ENCODE measurements around the gene COX6B1.
"Not testable (repeated sequence)": the region's sequence is repeated elsewhere in the genome, so short reads cannot be mapped to it uniquely, and the experiment has no call there.

Gene COX6B1

DNA sequence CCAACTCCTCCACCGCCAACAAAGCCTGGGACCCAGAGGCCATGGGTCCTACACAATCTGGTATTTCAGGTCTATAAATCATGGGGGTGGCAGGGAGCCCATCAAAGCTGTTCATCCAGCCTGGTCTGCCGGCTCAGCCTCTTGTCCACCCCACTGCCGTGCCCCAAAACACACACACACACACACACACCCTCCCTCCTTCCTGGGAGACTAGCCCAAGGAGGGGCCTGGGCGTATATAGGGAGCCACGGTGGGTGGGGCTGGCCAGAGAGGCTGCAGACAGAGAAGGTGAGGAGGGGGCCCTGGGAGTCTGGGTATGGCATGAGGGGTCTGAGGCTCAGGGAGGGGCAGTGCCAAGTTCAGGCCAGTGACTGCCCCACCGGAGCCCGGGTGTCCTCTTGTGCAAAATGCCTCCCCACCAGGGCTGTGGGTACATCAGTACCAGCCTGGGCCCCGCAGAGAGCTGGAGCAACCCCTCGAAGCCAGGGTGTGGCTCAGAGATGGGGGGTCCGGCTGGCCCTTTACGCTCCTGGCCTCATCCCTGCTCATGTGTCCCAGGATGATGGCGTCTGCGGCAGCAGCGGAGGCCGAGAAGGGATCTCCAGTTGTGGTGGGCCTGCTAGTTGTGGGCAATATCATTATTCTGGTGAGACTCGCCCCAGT is 18.3 kb downstream of the COX6B1 start, which contains the start of gene UPK1A:
TSS of gene UPK1A (plus strand) at position 267 of the 663 bp plus-strand sequence. CDS start at position 563, 296 bp downstream.
- no peak for DNase-seq

DNA sequence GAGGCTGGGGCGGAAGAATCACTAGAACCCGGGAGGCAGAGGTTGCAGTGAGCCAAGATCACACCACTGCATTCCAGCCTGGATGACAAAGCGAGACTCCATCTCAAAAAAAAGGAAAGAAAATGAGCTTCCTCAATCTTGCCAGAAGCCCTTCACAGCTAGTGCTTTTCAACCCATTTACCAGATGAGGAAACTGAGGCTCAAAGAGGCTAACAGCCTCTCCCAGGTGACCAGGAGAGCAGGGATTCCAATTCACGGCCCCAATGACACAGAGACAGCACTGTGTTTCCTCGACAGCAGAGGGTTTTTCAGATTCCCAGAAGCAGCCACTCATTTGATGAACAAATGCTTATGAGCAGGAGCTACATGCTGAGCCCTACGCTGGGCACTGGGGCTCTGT is 21.4 kb downstream of the COX6B1 start:
- no peak for DNase-seq

DNA sequence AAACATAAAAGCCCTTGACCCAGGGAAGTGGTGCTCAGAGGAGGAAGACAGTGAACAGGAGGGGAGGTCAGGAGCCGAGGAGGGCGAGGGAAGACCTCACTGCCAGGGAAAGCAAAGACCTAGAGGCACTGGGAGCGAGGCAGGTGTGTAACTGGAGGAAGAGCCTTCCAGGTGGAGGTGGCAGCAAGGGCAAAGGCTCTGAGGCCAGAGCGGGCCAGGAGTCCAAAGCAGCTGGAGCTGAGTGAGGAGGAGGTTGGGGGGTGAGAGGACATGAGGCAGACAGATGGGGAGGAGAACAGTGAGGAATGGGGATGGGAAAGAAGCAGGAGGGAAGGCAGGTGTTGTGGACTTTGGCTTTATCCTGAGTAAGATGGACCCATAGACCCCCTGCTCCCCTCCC is 21.9 kb downstream of the COX6B1 start:
- no peak for DNase-seq

DNA sequence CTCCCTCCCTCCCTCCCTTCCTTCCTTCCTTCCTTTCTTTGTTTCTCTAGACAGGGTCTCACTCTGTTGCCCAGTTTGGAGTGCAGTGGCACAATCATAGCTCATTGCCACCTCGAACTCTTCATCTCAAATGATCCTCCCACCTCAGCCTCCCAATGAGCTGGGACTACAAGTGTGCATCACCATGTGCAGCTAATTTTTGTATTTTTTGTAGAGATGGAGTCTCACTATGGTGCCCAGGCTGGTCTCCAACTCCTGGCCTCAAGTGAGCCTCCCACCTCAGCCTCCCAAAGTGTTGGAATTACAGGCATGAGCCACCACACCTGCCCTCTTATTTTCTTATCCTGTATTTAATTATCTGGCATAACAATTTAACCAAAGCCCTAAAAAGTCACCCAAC is 22.6 kb downstream of the COX6B1 start:
- DNase-seq, result no peak

DNA sequence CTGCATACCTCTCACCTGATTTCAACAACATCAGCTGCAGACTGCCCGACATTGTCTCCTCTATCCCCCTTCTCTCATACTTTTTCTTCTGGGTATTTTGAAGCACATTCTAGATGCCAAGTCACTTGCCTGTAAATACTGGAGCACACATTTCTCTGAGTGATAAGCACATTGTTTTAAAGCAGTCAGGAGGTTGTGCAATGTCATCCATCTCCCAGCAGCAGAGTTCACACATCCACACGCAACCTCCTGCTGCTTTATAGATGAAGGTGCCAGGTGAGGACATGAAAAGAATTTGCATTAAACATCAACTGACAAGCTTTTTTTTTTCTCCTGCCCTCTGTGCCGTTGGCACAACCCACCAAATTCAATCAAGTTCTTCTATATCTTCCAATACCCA is 23.7 kb downstream of the COX6B1 start:
- no peak for DNase-seq

DNA sequence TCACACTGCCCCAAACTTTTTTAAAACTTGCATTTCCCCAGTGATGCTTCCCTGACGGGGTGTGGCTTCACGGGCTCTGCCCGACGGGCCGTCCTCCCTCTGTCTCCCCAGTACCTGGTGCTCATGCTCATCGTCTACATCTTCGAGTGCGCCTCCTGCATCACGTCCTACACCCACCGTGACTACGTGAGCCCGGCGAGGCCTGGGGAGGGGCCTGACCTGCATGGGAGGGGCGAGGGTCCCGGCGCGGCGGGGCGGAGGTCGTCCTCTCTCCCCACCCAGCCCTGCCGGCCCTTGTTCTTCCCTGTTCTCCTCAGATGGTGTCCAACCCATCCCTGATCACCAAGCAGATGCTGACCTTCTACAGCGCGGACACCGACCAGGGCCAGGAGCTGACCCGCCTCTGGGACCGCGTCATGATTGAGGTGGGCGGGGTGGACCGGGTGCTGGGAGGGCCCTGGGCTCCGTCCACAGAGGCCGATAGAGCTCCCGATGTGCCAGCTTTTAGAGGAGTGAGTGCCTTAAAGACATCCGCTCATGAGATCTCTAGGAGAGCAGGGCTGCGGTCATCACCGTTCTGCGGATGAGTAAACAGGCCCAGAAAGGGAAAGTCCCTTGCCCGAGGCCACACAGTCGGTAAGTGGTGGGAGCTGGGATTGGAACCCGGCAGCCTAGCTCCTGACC is 25.1 kb downstream of the COX6B1 start:
- peak; percentile 20 for DNase-seq

DNA sequence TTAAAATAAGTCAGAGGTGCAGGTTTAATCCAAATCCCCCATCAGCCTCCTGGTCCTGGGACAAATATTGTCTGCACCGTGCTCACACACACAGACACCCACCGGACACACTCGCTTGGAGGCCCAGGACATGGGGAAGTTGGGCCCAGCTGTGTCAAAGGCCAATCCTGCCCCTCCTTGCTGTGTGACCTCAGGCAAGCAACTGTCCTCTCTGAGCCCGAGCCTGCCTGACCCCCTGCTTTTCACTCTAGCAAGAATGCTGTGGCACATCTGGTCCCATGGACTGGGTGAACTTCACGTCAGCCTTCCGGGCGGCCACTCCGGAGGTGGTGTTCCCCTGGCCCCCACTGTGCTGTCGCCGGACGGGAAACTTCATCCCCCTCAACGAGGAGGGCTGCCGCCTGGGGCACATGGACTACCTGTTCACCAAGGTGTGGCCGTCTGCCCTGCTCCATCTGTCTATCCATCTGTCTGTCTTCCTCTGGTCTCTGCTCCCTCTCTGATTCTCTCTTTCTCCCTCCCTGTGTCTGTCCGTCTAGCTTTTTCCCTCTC is 27.5 kb downstream of the COX6B1 start:
- no peak for DNase-seq

DNA sequence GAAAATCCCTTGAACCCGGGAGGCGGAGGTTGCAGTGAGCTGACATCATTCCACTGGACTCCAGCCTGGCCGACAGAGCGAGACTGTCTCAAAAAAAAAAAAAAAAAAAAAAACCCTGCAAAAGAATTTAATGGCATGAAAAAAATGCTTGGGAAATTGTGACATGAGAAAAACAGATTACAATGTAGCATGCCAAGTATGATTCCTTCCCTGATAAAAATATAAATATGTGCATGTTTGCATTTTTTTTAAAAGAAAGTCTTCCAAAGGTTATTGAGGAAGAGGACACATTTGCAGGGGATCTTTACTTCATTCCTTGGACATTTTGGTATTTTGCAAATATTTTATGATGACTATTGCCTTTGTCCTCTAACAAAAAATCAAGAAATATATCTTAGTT is 41.7 kb downstream of the COX6B1 start:
- DNase-seq, result peak; percentile 18

DNA sequence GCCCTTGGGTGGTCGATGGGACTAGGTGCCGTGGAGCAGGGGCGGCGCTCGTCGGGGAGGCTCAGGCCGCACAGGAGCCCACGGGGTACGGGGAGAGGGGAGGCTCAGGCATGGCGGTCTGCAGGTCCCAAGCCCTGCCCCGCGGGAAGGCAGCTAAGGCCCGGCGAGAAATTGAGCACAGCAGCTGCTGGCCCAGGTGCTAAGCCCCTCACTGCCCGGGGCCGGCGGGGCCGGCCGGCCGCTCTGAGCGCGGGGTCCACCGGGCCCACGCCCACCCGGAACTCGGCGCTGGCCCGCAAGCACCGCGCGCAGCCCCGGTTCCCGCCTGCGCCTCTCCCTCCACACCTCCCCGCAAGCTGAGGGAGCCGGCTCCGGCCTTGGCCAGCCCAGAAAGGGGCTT is 43.0 kb downstream of the COX6B1 start:
- not testable (repeated sequence) for DNase-seq

DNA sequence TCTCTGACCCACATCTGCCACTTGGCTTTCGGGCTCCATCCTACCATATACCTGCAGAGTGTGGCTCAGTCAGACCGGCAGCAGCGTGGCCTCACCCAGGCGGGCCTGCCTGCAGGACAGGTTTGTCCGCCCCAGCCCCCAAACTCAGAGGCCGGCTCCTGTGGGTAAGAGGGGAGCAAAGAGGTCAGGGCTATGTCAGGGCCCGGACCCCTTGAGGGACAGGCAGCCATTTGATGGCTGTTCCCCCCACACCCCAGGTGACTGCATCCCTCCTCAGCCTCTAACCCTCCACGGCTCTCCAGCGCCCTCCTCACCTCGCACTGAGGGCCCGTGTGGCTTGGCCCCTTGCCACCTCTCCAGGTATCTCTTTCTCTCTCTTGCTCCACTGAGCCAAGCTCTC is 43.9 kb downstream of the COX6B1 start:
- no peak for DNase-seq

DNA sequence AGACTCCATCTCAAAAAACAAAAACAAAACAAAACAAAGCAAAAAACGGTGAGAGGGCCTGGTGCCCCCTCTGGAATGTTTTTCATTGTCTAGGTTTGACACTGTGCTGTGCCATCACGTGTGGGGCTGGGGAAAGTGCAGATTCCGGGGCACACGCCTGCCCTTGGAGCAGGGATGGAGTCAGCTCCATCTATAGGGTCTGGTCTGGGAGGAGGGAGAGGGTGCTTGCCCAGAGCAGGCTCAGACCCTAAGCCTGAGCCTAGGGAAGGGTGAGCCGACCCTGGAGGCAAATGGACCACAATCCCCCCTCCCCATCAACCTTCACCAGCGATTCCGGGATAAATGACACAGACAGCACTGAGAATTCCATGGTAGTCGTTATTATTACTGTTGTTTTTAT is 45.3 kb downstream of the COX6B1 start:
- DNase-seq, result no peak

DNA sequence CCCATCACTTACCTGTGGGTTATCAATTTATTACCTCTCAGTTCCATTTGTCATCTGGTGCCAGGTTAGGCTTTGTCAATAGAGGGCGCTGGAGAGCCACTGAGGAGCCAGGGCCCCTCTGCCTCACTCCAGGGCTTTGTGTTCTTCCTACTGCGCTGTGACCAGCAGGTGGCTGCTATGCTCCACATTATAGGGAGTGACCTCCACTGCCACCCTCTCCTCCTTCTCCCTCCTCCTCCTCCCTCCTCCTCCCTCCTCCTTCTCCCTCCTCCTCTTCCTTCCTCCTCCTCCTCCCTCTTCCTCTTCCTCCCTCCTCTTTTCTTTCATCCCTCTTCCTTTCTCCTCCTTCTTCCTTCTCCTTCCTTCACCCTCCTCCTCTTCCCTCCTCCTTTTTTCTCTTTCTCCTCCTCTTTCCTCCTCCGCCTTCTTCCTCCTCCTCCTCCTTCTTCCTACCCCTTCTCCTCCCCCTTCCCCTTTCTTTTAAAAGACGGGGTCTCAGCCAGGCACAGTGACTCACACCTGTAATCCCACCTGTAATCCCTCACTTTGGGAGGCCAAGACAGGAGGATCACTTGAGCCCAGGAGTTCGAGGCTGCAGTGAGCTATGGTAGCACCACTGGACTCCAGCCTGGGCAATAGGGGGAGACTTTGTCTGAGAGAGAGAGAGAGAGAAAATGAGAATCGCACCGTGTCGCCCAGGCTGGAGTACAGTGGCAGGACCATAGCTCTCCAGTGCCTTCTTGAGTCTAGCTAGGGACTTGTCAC is 45.9 kb downstream of the COX6B1 start:
- peak; percentile 83 for DNase-seq

DNA sequence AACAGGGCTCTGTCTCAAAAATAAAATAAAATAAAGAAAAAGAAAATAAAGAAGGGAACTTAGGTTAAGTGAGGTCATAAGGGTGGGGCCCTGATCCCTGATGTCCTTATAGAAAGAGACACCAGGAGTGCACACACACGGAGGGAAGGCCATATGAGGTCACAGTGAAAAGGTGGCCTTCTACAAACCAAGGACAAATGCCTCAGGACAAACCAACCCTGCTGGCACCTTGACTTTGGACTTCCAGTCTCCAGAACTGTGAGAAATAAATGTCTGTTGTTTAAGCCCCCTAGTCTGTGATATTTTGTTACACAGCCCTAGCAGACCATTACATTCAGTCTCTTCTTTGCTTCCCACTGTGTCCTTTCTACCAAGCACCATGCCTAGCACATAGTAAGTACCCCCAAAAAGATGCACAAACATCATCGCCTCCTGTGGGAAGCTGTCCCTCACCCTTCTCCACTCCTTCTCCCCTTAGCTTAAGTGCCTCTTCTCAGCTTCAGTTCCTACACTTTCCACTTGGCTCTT is 47.8 kb downstream of the COX6B1 start:
- no peak for DNase-seq

DNA sequence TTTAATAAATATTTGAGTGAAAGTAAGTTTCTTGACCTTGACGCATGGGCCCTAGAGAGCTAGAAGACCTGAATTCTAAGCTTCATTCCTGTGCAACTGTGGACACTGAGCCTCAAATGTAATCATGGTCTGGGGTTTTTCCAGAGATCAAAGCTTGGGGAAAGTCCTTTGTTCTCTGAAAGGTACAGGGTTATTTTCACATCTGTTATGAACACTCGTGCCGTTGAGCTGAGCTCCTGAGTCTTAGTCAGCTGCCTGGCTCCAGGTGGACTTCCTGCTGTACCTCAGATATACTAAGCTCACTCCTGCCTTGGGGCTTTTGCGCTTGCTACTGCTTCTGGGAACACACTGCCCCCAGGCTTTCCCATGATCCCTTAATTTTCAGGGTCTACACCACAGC is 48.7 kb downstream of the COX6B1 start:
- no peak for DNase-seq

DNA sequence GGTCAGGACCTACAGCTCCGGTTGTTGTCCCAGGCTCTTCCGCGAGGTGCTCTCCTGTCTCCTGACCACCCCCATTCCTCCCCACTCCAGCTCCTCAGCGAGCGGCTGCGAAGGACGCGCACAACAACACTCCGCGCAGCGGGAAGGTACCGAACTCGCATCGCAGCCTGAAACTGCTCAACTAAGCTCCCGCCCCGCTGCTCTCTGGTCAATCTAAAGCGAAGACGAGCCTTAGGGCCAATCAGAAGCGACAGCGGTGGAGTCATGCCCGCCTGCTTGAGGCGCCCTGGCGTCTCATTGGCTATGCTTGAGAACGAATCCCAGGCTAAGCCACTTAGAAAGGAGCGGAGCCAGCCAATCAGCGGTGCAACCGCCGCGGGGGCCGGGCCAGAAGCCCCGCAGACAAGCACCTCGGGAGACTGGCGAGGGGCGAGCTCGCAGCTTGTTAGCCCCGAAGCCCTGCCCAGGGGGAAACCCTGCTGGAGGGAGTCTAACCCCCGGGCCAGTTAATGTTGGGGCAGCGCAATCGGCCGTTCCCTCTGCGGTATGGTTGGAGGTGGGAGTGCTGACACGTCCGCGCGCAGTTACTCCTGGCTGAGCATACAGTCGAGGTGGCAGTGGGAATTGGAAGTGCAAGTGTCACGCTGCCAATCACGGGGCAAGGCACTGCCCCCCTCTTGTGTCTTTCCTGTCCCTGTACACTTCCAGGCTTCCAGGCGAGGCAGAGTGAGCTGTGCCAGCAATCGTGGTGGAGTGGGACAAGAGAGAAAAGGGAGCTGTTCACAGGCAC is 54.3 kb downstream of the COX6B1 start:
- peak; percentile 97 for DNase-seq

DNA sequence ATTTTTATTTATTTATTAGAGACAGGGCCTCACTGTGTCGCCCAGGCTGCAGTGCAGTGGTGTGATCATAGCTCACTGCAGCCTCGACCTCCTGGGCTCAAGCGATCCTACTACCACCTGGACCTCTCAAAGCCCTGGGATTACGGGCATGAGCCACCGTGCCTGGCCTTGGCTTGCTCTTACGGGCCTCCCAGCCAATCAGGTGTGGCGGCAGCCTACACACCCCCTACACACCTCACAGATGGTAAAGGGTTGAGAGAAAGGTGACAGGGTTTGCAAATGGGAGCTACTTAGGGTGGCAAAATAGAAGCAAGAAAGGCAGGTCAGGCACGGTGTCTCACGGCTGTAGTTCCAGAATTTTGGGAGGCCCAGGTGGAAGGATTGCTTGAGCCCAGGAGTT is 55.2 kb downstream of the COX6B1 start:
- no peak for DNase-seq

DNA sequence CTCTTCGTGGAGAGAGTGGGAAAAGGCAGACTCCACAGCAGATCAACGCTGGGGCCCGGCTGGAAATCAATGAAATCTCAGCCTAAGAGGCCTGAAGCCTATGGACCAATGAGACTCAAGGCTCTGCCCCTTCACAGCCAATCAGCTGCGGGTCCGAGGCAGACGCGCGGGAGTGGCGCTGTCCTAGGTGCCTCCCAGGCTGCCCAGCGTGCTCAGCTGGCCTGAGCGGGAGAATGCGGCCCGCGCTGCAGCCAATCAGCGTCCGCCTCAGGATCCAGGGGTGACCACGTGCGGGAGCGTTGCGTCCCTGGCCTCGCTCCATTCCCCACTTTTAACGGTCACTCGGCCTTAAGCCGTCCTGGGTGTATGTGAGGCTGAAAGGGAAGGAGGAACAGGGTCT is 56.1 kb downstream of the COX6B1 start, which contains the start of gene ZBTB32:
TSS of gene ZBTB32 (plus strand) at position 341 of the 400 bp plus-strand sequence. CDS start 10,069 bp downstream, outside the sequence.
- DNase-seq, result peak; percentile 65
